ENCODE data around the gene PTPN6. TPM values are rescaled to one million over a fixed set of nuclear protein-coding genes. Genes with fewer than 3 reads are reported as not detected.

PTPN6 gene
- total and polyA plus RNA-seq, 10 of the 15 experiments (the other 5 are each of a cell fraction or from before 2014, with no cell fraction given): 229 to 457 (median 370) TPM

DNA sequence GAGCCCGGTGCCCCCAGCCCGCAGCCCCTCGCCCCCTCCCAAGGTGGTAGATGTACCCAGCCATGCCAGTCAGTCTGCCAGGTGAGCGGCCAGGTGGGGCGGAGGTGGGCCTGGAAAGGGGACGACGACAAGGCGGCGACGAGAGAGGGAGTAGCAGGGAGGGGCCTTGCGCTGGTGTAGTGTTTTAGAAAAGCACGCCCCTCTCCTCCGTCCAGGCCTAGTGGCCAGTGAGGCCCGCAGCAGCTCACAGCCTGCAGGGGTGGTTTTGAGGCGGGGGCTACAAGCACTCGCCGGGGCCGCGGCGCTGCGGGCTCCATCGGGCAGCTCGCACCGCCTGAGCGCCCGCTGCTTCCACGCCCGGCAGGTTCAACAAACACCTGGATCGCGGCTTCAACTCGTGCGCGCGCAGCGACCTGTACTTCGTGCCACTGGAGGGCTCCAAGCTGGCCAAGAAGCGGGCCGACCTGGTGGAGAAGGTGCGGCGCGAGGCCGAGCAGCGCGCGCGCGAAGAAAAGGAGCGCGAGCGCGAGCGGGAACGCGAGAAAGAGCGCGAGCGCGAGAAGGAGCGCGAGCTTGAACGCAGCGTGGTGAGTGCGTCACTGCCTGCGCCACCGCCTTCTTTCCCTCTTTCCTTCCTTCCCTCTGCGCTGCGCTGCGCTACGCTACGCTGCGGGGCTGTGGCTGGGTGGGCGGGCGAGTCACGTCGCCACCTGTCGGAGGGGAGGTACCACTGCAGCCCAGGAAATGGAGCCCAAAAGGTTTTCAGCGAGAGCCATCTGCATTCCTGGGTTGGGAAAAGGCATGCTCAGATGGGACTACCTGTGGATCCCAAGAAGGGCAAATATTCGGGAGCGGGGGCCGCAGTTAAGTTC lies 13.4 kb upstream of the PTPN6 start (continued):
- no peak for TF ChIP-seq MTA2 (IDR thresholded peaks at IDR 0.05; ENCODE audit: low read depth)
- TF ChIP-seq ZNF207 (IDR thresholded peaks at IDR 0.05; ENCODE audit: borderline replicate concordance): peak; percentile 84; the same call in 1 of the 2 replicates
- TF ChIP-seq, protein P1, sequence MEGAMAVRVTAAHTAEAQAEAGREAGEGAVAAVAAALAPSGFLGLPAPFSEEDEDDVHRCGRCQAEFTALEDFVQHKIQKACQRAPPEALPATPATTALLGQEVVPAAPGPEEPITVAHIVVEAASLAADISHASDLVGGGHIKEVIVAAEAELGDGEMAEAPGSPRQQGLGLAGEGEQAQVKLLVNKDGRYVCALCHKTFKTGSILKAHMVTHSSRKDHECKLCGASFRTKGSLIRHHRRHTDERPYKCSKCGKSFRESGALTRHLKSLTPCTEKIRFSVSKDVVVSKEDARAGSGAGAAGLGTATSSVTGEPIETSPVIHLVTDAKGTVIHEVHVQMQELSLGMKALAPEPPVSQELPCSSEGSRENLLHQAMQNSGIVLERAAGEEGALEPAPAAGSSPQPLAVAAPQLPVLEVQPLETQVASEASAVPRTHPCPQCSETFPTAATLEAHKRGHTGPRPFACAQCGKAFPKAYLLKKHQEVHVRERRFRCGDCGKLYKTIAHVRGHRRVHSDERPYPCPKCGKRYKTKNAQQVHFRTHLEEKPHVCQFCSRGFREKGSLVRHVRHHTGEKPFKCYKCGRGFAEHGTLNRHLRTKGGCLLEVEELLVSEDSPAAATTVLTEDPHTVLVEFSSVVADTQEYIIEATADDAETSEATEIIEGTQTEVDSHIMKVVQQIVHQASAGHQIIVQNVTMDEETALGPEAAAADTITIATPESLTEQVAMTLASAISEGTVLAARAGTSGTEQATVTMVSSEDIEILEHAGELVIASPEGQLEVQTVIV (IDR thresholded peaks at IDR 0.05; ENCODE audit: borderline replicate concordance, partially characterized antibody): no peak
- TF ChIP-seq HCFC1 (IDR thresholded peaks at IDR 0.05; ENCODE audit: low read length): peak; percentile 71
- peak; percentile 19 for TF ChIP-seq RELA (IDR thresholded peaks at IDR 0.05; ENCODE audit: borderline replicate concordance, partially characterized antibody)
- TF ChIP-seq, protein P2, sequence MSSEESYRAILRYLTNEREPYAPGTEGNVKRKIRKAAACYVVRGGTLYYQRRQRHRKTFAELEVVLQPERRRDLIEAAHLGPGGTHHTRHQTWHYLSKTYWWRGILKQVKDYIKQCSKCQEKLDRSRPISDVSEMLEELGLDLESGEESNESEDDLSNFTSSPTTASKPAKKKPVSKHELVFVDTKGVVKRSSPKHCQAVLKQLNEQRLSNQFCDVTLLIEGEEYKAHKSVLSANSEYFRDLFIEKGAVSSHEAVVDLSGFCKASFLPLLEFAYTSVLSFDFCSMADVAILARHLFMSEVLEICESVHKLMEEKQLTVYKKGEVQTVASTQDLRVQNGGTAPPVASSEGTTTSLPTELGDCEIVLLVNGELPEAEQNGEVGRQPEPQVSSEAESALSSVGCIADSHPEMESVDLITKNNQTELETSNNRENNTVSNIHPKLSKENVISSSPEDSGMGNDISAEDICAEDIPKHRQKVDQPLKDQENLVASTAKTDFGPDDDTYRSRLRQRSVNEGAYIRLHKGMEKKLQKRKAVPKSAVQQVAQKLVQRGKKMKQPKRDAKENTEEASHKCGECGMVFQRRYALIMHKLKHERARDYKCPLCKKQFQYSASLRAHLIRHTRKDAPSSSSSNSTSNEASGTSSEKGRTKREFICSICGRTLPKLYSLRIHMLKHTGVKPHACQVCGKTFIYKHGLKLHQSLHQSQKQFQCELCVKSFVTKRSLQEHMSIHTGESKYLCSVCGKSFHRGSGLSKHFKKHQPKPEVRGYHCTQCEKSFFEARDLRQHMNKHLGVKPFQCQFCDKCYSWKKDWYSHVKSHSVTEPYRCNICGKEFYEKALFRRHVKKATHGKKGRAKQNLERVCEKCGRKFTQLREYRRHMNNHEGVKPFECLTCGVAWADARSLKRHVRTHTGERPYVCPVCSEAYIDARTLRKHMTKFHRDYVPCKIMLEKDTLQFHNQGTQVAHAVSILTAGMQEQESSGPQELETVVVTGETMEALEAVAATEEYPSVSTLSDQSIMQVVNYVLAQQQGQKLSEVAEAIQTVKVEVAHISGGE (CRISPR knock-in tag; IDR thresholded peaks at IDR 0.05): no peak
- TF ChIP-seq IKZF1 (conservative IDR thresholded peaks at IDR 0.05): peak; percentile 94
- no peak for TF ChIP-seq YBX1 (IDR thresholded peaks at IDR 0.05)
- no peak for TF ChIP-seq ETV6 (conservative IDR thresholded peaks at IDR 0.05 in 1 of 2, IDR thresholded peaks at IDR 0.05 in 1 of 2; ENCODE audit: borderline replicate concordance in 1 of 2, low read depth in 1 of 2)
- TF ChIP-seq, protein P3, sequence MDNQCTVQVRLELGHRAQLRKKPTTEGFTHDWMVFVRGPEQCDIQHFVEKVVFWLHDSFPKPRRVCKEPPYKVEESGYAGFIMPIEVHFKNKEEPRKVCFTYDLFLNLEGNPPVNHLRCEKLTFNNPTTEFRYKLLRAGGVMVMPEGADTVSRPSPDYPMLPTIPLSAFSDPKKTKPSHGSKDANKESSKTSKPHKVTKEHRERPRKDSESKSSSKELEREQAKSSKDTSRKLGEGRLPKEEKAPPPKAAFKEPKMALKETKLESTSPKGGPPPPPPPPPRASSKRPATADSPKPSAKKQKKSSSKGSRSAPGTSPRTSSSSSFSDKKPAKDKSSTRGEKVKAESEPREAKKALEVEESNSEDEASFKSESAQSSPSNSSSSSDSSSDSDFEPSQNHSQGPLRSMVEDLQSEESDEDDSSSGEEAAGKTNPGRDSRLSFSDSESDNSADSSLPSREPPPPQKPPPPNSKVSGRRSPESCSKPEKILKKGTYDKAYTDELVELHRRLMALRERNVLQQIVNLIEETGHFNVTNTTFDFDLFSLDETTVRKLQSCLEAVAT (IDR thresholded peaks at IDR 0.05): no peak
- TF ChIP-seq CREB1 (IDR thresholded peaks at IDR 0.05; ENCODE audit: low read depth): no peak
- TF ChIP-seq STAT1 (conservative IDR thresholded peaks at IDR 0.05): no peak
- TF ChIP-seq EED (IDR thresholded peaks at IDR 0.05; ENCODE audit: low read depth): peak; percentile 56; the same call in 1 of the 2 replicates
- no peak for TF ChIP-seq SIN3A (IDR thresholded peaks at IDR 0.05; ENCODE audit: low read depth, low read length)
- TF ChIP-seq NR2C1 (IDR thresholded peaks at IDR 0.05): no peak
- peak; percentile 84 for TF ChIP-seq YY1 (IDR thresholded peaks at IDR 0.05; ENCODE audit: low read depth, low read length)
- no peak for TF ChIP-seq EP300 (IDR thresholded peaks at IDR 0.05; ENCODE audit: borderline replicate concordance in 1 of 2, control insufficient read depth in 1 of 2, low read depth in 2 of 2, low read length in 2 of 2)
- TF ChIP-seq, protein P4, sequence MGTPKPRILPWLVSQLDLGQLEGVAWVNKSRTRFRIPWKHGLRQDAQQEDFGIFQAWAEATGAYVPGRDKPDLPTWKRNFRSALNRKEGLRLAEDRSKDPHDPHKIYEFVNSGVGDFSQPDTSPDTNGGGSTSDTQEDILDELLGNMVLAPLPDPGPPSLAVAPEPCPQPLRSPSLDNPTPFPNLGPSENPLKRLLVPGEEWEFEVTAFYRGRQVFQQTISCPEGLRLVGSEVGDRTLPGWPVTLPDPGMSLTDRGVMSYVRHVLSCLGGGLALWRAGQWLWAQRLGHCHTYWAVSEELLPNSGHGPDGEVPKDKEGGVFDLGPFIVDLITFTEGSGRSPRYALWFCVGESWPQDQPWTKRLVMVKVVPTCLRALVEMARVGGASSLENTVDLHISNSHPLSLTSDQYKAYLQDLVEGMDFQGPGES (IDR thresholded peaks at IDR 0.05): no peak
- no peak for TF ChIP-seq ESRRA (IDR thresholded peaks at IDR 0.05; ENCODE audit: low read length)
- TF ChIP-seq HDAC6 (IDR thresholded peaks at IDR 0.05; ENCODE audit: unreplicated experiment): peak; percentile 19
- TF ChIP-seq HDGF (IDR thresholded peaks at IDR 0.05): peak; percentile 93

Measured in GM12878 (cell line).